Amniotic epithelial cell (primary cell): ENCODE data around the gene WIPF3.

Experiments
- DNase-seq: peaks from one replicate; pipeline ENCODE4 v3.0.0-alpha.2; 2010; ENCODE audit warnings: low read depth

The WIPF3 gene, protein sequence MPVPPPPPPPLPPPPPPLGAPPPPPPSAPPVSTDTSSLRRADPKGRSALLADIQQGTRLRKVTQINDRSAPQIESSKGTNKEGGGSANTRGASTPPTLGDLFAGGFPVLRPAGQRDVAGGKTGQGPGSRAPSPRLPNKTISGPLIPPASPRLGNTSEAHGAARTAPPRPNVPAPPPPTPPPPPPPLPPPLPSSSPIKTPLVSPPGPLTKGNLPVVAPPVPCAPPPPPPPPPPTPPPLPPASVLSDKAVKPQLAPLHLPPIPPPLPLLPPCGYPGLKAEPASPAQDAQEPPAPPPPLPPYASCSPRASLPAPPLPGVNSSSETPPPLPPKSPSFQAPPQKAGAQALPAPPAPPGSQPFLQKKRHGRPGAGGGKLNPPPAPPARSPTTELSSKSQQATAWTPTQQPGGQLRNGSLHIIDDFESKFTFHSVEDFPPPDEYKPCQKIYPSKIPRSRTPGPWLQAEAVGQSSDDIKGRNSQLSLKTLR

DNA sequence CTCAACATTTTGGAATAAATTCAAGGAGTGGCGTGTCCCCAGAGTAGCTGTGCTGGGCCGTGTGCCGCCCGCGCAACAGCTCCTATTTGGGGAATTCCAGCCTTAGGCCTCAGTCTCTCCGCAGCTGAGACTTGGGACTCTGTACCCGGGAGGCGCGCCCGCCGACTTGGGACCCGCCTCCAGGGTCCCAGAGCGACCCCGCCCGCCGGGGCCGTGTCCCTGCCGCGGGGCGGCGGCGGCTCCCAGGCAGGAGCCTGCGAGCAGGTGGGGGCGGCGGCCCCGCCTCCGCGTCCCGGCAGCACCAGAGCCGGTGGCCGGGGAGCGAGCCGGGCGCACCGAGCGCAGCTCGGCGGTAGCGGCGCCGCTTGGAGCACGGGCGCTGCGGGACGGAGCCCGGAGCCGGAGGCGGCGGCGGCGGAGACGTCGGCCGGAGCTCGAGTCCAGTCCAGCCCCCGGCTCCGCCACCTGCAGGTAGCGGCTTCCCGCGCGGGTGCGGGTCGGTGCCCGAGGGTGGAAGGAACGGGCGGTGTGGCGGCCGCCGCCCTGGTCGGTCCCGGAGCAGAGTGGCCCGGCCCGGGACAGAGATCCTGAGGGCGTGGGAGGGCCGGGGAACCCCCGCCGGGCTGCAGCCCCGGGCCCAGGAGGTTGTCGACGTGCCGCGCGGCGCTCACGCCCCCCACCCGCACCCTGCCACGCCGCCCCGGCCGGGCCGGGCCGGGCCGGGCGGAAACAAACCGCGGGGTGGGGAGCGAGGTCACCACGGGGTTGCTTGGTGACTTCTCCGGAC lies at the start of gene WIPF3:
TSS of gene WIPF3 (plus strand) at position 301 of the 787 bp plus-strand sequence. CDS start 28,217 bp downstream, outside the sequence.
- no peak for DNase-seq

DNA sequence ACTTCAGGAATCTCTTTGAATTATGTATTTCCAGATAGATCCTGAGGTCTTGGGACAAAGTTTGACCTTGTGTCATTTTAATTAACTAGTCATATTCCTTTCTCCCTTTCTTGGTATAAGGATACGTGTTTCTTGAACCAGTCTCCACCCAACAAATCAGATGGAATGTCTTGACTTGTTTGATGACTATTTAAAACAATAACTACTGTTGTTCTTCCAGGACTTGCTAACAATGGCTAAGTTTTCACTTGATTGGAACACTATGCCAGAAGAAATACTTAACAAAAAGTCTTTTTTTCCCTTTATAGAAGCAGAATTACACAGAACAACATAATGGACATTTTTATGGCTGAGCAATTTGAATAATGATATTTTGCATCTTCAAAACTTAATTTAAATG lies 43.0 kb upstream of the WIPF3 start:
- no peak for DNase-seq

DNA sequence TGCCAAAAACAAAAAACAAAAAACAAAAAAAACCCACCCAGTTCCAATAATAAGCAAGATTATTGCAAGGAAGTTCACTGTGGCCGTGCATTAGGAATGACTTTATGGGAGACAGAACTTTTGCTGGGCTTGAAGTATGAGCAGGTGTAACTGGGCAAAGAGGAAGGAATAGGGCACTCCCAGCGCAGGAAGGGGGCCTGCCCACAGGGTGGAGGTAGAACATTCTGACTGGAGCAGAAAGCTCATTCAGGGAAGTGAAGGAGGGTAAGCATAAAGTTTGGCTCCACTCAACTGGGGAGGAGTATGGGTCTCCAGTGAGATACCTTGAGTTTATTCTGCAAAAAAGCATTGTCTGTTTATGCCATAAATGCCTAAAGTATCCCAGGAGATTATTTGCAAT lies 42.1 kb upstream of the WIPF3 start:
- no peak for DNase-seq

DNA sequence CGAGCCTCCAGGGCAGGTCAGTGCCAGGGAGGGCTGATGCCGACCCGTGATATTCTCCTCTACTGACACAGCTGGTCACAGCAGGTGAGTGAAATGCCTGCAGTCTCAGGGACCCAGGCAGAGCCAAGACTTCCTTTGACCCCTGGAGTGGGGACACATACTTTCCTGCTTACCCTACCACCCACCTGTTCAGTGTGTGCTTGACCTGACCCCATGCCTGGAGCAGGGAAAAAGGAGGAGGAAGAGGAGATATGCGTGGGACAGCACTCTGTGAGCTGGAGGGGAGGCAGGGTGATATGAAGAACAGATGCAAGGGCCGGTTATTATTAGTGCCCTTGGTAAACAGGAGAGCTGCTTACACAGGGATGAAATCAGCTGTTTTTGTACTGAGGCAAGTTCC lies 40.8 kb upstream of the WIPF3 start:
- no peak for DNase-seq

DNA sequence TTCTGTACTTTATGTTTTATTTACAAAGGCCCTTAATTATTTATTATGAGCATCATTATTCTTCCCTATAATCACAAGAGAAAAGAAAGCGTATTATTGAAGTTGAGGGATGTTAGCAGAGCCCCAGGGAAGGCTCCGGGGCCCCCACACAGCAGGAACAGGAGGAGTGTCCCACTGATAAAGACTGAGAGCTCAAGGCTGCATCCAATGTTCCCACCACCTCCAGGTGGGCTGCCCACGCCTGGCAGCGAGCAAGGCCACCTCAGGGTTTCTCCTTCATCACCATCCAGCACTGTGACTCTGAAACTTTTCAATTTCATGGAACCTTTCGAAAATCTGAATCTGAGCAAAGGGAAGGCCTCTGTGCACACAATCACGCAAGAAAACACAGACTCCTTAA lies 35.9 kb upstream of the WIPF3 start:
- DNase-seq = no peak

DNA sequence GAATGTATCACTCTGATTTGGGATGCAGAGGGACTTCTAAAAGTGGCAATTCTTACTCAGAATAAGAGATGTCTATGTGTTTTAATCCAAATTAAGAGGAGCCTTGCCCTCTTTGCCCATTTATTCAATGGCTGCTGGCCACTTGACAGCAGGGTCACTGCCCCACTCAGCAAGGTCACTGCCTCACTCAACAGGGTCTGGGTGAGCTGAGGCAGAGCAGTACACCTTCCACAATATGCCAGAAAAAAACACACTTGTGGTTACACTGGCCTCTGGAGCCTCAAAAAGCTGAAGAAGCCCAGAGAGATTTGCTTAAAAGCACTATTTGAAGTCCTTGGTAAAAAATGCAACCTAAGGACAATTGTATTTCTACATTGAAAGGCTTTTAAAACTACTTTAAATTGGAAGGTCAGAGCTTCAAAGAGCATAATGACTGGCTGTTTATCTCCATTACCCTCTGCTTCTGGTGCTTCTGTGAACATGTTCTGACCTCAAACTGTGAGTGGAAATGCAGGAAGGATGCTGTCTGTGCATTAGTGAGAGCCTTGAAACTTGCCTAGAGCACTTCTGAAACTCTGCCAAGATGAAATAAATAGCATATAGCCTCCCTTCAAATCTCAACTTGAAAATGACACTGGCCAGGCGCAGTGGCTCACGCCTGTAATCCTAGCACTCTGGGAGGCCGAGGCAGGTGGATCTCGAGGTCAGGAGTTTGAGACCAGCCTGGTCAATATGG lies 35.1 kb upstream of the WIPF3 start:
- no peak for DNase-seq

DNA sequence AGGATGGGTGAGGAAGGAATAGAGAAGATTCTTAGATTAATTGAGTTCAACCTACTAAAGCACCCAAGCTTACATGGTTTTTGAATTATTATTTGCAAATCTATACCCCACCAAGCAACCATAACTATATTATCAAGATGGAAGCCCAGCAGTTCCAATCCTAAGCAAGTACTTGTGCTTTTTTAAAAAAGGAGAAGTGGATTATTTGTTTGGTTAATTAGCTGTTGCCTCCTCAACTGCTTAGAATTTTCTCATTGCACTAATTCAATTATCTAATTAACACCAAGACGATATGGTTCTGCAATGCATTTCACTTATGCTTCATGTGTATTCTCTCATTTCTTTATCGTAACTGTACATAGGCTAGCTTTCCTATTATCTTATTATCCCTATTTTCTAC lies 27.3 kb upstream of the WIPF3 start:
- no peak for DNase-seq

DNA sequence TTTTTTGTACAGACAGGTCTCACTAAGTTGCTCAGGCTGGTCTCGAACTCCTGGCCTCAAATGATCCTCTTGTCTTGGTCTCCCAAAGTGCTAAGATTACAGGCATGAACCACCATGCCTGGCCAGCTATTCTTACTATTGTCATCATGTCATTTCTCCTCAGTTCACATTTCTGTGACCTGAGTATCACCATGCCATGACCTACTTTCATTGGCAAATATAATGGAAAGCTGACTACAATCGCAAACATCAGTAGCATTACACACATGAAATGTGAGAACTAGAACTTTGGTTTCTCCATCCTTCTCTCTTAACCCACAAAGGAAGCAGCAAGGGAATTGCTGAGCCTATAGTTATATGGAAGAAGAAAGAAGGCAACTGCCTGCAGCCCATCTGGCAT lies 26.0 kb upstream of the WIPF3 start:
- DNase-seq = no peak

DNA sequence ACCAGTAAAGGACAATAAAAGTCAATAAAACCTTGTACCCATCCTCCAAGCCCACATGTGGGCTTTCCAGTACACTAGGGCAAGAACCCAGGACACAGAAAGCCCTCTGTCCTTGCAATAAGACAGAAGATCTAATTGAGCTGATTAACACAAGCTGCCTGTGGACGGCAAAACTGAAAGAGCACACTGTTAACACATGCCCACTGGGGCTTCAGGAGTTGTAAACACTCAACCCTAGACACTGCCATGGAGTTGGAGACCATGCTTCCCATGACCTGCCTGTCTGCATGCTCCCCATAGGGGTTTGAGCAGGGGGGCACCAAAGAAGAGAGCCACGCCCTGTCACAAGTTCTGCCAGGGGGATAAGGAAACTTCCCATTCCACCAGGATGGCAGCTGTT lies 22.6 kb upstream of the WIPF3 start:
- no peak for DNase-seq

DNA sequence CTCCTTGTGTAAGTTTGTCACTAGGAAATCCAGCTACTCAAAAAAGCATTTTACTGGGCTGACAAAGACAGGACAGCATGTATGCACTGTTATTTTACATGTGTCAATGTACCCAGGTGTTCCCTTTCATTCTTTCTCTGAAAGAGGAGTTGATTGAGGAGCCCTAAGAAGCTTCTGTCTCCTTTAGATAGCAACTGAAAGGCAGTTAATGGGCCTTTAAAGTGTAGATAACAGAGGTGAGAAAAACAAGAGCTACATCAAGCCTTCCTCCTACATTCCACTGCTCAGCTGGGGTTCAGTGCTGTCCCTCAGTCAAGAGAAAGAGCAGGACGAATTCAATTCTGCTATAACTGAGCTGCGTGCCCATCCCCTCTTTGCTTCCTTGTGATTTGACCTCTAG lies 12.8 kb upstream of the WIPF3 start:
- no peak for DNase-seq

DNA sequence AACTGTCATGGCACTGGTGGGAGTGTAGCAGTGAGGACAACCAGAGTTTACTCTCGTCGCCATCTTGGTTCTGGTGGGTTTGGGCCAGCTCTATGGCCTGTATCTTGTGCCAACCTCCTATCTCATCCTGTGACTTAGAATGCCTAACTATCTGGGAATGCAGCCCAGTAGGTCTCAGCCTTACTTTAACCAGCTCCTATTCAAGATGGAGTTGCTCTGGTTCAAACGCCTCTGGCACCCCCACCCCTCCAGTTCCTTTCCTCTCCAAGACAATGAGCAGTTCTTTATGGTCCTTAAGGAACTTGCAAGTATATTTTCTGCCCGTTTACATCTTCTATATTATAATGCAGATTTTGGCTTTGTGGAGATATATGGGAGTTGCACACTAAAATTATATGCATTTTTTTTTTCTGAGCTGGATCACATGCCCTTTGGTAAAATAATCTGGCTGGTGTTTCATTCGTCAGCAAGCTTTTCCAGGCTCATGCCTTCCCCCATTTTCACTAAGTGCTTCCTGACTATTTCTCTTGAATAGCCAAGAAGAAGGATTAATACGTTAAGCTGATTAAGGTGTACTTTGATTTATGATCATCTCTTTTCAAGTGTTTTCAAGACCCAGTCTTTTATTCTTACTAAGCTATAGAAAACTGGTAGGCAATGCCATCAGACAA lies 11.2 kb upstream of the WIPF3 start:
- no peak for DNase-seq

DNA sequence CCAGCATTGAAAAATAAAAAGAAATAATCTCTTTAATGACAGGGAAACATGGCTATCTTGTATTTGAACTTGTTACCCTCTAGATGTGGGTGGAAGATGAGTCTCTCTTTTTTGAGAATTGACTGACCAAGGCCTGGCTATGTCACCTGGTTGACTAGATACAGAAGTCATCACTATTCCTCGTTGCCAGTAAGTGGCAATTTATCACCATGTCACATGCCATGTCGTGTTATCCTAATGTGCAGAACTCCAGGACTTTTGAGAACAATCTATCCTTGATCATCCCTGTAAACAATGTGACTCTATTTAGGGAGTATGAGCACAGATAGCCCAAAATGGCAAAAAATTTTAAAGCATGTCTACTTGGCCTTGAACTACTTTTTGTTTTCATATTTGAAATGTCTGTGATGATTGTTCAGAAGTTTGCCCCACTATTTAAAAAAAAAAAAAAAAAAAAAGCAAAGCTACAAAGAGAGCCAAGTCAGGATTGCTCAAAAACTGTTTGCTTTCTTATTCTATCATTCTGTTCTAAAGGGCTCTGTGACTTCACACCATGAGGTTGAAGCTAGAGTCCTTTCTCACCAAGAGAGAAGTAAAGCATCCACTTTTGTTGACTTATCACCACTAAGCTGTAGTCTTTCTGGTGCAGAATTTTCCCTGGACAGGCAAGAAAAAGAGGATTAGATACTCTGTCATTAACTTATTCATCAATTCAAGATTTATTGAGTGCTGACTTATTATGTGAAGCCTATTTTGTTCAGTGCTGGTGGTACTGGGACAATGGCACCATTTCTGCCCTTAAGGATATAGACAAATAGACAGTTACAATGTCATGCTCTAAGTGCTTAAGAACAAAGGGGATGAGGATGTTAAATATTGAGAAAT lies 10.4 kb upstream of the WIPF3 start:
- no peak for DNase-seq

DNA sequence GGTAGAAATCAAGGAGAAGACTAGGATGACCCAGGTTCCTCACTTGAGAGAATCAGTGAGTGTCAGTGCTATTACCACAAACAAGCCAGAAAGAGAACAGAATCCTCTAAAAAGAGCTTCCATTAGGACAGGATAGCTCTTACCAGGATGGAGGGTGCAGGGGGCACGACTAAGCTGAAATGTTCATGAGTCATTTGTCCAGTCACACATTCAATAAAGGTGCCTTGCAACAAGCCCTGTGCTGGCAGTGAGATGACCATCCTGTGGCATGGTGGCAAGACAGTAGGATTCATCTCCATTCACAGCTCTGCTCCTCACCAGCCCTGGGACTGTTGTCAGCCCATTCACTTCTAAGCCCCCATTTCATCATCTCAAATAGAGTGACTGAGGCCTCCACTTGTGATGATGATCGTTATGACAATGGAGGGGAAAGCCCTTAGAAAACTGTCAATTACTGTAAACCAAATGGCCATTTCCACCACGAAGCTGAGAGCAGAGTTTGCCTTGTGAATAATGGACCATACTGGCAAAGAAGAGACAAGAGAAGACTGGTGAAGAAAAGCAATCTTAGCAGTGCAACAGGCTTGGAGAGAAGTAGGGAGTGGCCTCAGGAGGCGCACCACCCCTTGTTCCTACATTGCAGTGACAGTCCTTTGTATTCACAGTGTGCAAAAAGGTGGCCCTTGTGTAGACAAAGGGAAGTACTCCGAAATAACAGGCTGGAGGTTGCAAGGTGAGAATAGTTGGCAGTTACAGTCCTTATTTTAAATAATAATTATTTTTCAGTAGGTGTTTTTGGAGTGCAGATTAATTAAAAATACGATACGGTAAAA lies 9.0 kb upstream of the WIPF3 start:
- DNase-seq = no peak

DNA sequence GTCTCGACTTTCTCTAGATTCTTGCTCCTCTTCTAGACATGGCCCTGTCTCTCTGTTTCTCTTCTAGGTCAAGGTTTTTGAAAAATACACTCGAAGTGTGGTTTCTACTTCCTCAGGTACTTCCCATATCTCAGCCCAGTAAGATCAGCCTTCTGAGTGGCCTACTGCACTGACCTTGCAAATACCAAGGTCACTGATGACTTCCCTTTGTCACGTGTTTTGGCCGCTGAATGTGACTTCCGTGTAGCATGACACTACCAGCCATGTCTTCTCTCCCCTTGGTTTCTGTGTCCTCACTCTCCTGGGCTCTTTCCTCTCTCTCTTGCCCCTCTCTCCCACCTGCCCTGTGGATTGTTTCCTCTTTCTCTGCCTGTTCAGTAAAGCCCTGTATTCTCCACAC lies 7.9 kb upstream of the WIPF3 start:
- no peak for DNase-seq

DNA sequence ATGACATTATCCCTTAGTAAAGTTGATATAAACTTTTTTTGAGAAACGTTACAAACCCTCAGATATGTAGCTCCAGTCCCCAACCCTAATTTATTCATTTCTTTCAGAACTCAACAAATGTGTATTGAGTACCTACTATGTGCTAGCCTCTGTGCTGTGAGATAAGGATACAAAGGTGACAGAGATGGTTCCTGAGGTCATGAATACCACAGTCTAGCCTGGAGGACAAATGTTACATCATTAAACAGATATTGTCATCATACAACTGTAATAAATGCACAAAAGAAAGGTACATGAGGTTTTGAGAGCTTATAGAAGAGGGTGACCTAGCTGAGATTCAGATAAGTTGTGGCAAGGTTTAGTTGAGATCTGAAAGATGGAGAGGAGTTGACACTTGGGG lies 4.4 kb upstream of the WIPF3 start:
- no peak for DNase-seq

DNA sequence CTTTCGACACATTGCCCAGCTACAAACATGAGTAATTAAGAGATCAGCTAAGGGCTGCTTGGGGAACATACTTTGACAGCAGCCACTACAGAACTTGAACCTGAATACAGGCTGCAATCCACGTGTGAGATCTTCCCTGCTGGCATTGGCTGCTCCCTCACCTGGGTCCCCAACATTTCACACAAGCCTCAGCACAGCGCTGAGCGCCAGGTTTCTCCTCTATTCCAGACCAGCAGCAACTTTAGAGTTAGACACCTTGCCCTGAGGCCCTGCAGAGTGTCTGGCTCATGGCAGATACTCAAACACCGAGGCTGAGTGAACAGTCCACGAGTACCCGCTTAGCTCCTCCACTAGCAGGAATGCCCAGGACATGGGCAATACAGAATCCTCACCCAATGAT lies 1.3 kb upstream of the WIPF3 start:
- no peak for DNase-seq

DNA sequence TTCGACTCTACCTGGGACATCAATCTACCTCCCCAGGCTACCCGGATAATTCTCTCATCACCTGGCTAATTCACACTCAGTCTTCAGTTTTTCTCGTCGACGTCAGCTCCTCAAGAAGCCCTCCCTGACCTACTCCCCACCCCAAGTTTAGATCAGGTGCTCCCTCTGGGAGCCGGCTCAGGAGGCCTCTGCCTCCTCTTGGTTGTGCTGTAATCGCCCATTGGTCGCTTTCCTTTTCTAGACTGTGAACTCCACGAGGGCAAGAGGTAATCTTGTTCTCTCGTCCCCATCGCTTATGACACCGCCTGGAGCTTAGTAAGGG lies 461 bp upstream of the WIPF3 start:
- no peak for DNase-seq

DNA sequence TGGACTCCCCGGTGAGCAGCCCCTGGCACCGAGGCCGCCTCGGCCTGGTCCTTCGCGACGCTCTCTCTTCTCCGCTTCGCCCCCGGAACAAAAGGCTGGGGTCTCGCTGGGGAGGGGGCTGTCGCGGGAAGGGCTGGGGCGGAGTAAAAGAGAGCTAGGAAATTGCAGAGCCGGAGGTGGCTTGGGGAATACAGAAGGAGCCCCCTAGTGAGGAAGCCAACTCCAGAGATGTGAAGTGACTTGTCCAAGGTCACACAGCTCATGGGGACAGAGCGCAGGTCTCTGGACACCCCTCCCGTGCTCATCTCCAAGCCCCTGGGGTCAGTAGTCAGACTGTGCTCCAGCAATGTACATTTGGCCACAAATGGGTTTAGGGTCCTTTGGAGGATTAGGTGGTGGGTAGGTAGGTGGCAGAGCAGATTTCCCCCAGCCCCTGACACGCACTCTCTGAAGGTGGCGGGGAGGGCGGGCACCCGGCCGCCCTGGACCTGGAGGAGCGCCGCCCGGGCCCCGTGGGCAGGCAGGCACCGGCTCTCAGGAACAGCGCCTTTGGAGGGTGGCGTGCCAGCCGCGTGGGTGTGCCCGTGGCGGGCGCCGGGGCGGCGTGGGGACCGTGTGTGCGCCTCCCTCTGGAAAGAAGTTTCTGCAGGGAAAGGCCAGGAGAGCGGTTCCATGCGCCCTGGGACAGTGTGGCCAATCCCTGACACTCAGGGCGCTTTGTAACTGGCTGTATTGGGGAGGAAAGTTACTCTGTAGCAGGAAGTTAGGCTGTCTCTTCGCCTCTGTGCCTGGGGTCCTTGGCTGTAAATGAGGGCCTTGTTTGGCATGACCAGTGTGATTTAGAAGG lies 910 bp downstream of the WIPF3 start:
- DNase-seq = no peak

DNA sequence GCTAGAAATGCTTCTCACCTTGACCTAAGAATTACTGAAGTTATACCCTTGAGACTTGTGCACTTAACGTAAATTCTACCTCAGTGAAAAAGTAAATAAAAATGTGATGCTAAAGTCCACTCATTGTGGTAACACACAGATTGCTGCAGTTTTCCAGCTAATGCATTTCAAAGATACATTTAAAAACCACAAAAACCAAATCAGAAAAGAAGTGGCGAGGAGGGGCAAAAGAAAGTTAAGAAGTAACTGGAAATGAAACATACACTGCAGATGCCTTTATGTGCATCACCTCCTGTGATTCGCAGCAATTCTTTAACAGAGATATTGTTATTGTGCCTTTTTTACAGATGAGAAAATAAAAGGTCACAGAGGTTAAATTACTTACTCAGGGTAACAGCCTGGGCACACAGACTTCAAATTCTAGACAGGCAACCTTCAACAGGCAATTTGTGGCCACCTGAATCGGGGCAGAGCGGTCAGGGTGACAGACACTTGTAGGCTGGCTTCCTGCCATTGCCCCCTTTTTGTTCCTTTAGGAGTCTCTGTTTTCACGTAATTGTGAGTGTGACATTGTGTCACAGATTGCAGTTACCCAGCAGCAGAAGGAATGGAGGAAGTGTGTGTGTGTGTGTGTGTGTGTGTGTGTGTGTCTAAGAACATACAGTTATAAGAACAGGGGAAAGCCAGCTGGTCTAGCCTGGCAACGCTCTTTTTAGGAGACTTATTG lies 1.9 kb downstream of the WIPF3 start:
- peak; percentile 3 for DNase-seq
